HFF-Myc (cell line): ENCODE measurements around the gene CYP8B1.

ENCODE experiments used
- DNase-seq: peaks from one replicate; pipeline ENCODE4 v3.0.0-alpha.2; 2011; ENCODE audit warnings: low read depth; ENCODE audit errors: extremely low read depth
- H3K4me3 ChIP-seq: replicated peaks from 2 replicates; pipeline ENCODE4 v1.5.1; 2011; ENCODE audit warnings: low read depth, mild to moderate bottlenecking, control low read depth, low read length
- TF ChIP-seq, protein P1 (sequence below): IDR thresholded peaks from 2 replicates; pipeline ENCODE4 v1.5.1; 2012; ENCODE audit warnings: mild to moderate bottlenecking, low read depth, low read length, control low read depth; ENCODE audit errors: missing control alignments

Gene CYP8B1

DNA sequence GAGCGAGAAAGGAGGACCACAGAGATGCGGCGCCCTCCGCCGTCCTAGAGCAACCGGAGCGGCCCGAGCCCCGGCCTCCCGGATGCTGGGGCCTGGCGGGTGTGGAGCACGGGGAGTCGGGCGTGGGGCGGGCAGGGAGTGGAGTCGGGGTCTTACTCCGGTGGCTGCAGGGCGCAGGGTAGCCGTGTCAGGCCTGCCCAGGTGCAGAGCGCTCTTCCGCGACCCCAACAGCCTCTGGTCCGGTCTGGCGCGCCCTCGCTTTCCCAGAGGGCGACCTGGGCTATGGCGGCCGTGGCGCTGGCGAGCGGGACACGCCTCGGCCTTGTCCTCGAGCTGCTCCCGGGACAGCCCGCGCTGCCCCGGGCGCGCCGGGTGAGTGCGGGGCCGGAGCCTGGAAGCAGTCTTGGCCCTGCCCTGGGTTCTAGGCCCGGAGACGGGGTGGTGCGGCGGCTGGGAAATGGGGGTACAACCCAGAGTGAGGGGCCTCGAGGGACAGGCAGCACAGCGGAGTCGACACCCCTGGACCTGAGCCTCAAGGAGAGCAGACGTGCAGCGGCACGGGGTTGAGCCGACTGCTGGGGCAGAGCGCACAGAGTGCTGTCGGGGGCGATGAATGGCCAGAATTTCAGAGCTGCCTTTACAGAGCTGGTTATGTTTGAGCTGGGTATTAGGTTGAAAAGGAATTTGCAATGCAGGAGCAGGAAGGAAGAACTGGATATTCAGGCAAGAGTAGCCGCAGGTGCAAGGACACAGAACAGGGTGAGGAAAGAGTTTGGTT, 30.6 kb upstream of the CYP8B1 start, which contains the start of gene ZNF662:
Gene ZNF662 (plus strand): TSS at position 73 of the 778 bp plus-strand sequence. CDS start 1,973 bp downstream, outside the sequence.
- DNase-seq: no peak
- H3K4me3 ChIP-seq: peak within 1 kb of the TSS; percentile 32
- TF ChIP-seq, protein P1, sequence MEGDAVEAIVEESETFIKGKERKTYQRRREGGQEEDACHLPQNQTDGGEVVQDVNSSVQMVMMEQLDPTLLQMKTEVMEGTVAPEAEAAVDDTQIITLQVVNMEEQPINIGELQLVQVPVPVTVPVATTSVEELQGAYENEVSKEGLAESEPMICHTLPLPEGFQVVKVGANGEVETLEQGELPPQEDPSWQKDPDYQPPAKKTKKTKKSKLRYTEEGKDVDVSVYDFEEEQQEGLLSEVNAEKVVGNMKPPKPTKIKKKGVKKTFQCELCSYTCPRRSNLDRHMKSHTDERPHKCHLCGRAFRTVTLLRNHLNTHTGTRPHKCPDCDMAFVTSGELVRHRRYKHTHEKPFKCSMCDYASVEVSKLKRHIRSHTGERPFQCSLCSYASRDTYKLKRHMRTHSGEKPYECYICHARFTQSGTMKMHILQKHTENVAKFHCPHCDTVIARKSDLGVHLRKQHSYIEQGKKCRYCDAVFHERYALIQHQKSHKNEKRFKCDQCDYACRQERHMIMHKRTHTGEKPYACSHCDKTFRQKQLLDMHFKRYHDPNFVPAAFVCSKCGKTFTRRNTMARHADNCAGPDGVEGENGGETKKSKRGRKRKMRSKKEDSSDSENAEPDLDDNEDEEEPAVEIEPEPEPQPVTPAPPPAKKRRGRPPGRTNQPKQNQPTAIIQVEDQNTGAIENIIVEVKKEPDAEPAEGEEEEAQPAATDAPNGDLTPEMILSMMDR: no peak

DNA sequence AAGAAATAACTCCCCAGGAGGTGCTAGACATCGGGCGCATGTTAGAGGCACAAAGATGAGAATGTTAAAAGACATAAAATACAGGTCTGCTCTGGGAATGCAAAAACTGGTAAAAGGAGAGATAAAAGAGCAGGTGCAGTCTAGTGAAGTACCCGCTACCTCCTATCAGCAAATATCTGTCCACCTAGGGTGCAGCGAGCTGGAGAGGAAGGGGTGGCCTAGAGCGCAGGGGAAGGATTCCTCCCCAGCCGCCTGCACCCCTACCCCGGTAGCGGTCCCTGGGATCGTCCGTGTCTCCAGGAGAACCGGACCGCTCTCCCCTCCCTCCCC, 30.0 kb upstream of the CYP8B1 start:
- no peak for DNase-seq
- TF ChIP-seq, protein P1: no peak
- peak overlapping the region; percentile 32 for H3K4me3 ChIP-seq

DNA sequence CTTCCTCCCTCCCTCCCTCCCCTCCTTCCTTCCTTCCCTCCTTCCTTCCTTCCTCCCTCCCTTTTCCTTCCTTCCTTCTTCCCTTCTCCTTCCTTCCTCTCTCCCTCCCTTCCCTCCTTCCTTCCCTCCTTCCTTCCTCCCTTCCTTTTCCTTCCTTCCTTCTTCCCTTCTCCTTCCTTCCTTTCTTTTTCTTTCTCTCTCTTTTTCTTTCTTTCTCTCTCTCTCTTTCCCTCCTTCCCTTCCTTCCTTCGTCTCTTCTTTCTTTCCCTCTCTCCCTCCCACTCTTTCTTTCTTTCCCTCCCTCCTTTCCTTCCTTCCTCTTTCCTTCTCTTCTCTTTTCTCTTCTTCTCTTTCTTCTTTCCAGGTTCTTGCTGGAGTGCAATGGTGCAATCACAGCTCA, 28.4 kb upstream of the CYP8B1 start:
- H3K4me3 ChIP-seq: no peak overlapping the region
- DNase-seq: no peak
- TF ChIP-seq, protein P1: no peak

DNA sequence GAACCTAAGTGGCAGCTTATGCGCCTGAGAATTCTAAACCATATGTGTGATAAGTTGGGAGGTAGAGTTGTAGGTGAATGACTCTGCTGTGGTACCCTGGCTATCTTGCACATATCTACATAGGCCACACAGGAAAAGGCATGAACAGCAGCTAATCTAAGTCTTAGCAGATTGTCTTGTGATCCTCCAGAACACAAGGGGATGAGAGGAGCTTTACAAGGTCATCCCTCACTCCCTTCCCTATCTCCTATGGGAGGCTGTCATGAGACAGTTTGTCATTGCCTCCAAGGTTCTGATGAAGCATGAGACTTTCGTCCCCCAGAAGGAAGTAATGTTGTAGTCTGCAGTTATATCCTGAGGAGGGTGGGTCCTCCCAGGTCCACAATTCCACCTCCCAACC, 26.6 kb upstream of the CYP8B1 start:
- TF ChIP-seq, protein P1: no peak
- no peak for DNase-seq
- H3K4me3 ChIP-seq: no peak overlapping the region

DNA sequence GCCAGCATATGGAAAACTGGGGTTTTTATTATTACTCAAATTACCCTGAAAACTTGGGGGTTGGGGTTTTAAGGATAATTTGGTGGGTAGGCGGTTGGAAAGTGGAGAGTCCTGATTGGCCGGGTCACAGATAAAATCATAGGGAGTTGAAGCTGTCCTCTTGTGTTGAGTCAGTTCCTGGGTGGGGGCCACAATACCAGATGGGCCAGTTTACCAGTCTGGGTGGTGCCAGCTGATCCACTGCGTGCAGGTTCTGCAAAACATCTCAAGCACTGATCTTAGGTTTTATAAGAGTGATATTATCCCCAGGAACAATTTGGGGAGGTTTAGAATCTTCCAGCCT, 25.4 kb upstream of the CYP8B1 start:
- H3K4me3 ChIP-seq: no peak overlapping the region
- TF ChIP-seq, protein P1: no peak
- DNase-seq: no peak

DNA sequence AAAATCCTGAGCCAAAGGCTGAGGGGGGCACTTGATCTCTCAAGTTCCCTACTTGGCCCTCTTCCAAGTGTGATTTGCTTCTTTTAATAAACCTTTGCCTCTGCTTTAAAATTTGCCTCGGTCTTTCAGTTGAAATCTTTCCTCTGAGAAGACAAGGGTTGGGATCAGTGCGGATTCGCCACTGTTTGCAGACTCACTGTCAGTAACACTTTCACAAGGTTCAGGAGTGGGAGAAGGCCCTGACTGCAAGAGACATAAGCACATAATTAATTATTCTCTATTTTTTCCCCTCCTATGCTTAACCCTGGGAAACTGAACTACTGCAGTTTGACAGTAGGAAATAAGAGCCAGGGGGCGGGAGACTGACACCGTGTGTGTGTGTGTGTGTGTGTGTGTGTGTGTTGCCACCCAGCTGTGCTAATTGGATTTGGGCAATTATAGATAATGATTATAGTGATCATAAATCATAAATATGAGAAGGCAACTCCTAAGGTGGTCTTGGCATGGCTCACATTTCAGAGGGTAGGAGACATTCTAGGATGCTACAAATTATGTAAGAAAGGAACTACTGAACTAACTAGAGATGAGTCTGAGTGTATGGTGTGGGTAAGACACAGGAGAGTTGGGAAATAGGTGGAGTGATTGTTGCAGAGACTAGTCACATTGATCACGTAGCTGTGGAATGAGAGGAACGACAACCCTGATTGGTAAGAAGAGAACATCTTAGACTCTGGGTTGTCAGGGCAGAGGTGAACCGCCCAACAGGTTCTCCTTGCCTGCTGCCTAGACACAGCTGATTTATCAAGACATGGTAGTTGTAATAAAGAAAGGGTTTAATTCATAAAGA, 24.8 kb upstream of the CYP8B1 start:
- no peak for DNase-seq
- no peak overlapping the region for H3K4me3 ChIP-seq
- TF ChIP-seq, protein P1: no peak
